A549 treated with CORT108297 at 1 μM for 4 hours (cell line): ENCODE measurements around the gene SKIC3. TPM values are rescaled to one million over a fixed set of nuclear protein-coding genes. Genes with fewer than 3 reads are reported as not detected.

Experiments used
- total RNA-seq: library from RNA; stranded (reverse); fragments of 200-300 nt; extraction: Qiagen RNA extraction; gene quantifications from 5 replicates; pipeline ENCODE4 v1.2.3, GENCODE V29; 2022

The SKIC3 gene
- total RNA-seq = 16.6 to 24.1 TPM (median 23.2 TPM) in 5 replicates

DNA sequence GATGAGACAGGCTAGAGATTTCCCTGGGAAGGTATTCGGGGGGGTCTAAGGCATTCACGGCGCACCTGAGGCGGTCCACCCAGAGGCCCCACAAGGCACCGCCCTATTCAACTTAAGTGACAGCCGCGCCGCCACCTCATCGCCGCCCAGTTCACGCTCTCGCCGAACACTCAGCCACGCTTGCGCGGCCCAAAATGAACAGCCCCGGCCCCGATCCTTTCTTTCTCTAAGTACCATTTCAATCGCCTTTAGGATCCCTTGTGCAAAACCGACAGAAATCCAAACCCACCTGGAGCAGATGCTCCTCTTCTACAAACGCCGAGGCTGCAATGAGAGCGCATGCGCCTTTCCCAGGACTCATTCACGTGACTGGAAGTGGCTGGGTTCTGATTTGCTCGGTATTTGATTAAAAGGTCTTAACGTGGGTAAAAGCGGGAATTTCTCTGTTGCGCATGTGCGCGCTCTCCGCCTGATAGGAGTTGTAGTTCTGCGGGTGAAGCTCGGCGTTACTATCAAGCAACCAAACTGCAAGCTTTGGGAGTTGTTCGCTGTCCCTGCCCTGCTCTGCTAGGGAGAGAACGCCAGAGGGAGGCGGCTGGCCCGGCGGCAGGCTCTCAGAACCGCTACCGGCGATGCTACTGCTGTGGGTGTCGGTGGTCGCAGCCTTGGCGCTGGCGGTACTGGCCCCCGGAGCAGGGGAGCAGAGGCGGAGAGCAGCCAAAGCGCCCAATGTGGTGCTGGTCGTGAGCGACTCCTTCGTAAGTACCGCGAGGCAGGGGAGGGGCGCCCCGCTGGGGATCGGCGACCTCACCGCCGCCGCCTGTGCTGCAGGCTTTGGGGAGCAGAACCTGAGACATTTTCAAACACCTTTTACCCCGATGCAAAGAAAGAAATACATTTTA lies at the start of gene SKIC3, which contains the start of gene ARSK:
SKIC3 (minus strand) TSS at position 331 of the 902 bp plus-strand sequence. CDS start 7,827 bp downstream, outside the sequence.
ARSK (plus strand) TSS at position 455 of the 902 bp plus-strand sequence; CDS start at position 633, 178 bp downstream.

Other genes with a start within 250 kb of the SKIC3 start
- gene FAM81B, start 163.6 kb downstream of the SKIC3 start, total RNA-seq = not detected in 5 replicates
- 6.3 to 8.2 TPM (median 8.1 TPM) in 5 replicates for gene ARSK, start 124 bp upstream of the SKIC3 start, total RNA-seq
- gene GPR150, start 65.1 kb upstream of the SKIC3 start, total RNA-seq = 0.07 to 0.21 TPM (median 0.08 TPM) in 5 replicates
- 2.1 to 3.1 TPM (median 2.4 TPM) in 5 replicates for gene RFESD, start 91.8 kb upstream of the SKIC3 start, total RNA-seq
- not detected in 5 replicates for gene SPATA9, start 128.0 kb upstream of the SKIC3 start, total RNA-seq
- 6.0 to 8.7 TPM (median 8.1 TPM) in 5 replicates for gene RHOBTB3, start 176.4 kb upstream of the SKIC3 start, total RNA-seq